Ishikawa (cell line): ENCODE data around the gene CCDC9B.

Source experiments
- CEBPB ChIP-seq: IDR thresholded peaks from 2 replicates; pipeline ENCODE4 v1.6.1; 2012
- CREB1 ChIP-seq: IDR thresholded peaks from 2 replicates; pipeline ENCODE4 v1.6.1; 2012; ENCODE audit warnings: low read depth
- EGR1 ChIP-seq: IDR thresholded peaks from 2 replicates; pipeline ENCODE4 v1.6.1; 2012
- EP300 ChIP-seq: IDR thresholded peaks from 2 replicates; pipeline ENCODE4 v1.6.1; 2012; ENCODE audit warnings: borderline replicate concordance
- FOXM1 ChIP-seq: IDR thresholded peaks from 2 replicates; pipeline ENCODE4 v1.6.1; 2012; ENCODE audit warnings: low read depth, borderline replicate concordance
- NFIC ChIP-seq: IDR thresholded peaks from 2 replicates; pipeline ENCODE4 v1.6.1; 2012
- RAD21 ChIP-seq: IDR thresholded peaks from 2 replicates; pipeline ENCODE4 v1.6.1; 2012; ENCODE audit warnings: low read depth
- TAF1 ChIP-seq: IDR thresholded peaks from 2 replicates; pipeline ENCODE4 v1.6.1; 2012; ENCODE audit warnings: low read depth, mild to moderate bottlenecking
- TCF12 ChIP-seq: IDR thresholded peaks from 2 replicates; pipeline ENCODE4 v1.6.1; 2012; ENCODE audit warnings: low read depth
- TEAD4 ChIP-seq: IDR thresholded peaks from 2 replicates; pipeline ENCODE4 v1.6.1; 2012
- YY1 ChIP-seq: IDR thresholded peaks from 2 replicates; pipeline ENCODE4 v1.6.1; 2012; ENCODE audit warnings: low read depth
- ZBTB7A ChIP-seq: IDR thresholded peaks from 2 replicates; pipeline ENCODE4 v1.6.1; 2012; ENCODE audit warnings: low read depth
- TF ChIP-seq, protein P1 (sequence below): IDR thresholded peaks from 2 replicates; pipeline ENCODE4 v1.6.1; 2012
- TF ChIP-seq, protein P2 (sequence below): IDR thresholded peaks from 2 replicates; pipeline ENCODE4 v1.6.1; 2012; ENCODE audit warnings: low read depth, mild to moderate bottlenecking
- TF ChIP-seq, protein P3 (sequence below): IDR thresholded peaks from 2 replicates; pipeline ENCODE4 v1.6.1; 2012

Gene CCDC9B

DNA sequence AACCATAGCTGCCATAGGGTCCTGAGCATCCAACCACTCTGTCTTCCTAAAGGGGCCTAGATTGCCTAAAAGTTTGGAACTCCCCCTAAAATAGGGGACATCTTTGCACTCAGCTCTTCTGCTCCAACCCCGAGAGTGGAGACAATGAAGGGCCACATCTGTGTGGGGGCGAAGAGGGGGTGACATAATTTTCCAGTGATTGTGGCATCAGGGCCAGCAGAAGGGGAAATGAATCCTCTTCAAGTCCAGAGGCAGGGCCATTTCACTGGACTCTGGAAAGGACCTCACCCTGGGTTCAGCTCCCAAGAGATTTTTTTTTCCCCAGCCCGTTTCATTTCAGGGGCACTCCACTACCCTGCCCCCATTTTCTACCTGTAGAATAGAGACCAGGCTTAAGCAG lies 53.2 kb downstream of the CCDC9B start:
- TF ChIP-seq CEBPB (no peak), YY1 (no peak), TEAD4 (no peak), NFIC (no peak), FOXM1 (no peak), ZBTB7A (no peak), TAF1 (no peak), CREB1 (no peak), TCF12 (no peak), EGR1 (no peak), EP300 (no peak), RAD21 (no peak)
- TF ChIP-seq, protein P1, sequence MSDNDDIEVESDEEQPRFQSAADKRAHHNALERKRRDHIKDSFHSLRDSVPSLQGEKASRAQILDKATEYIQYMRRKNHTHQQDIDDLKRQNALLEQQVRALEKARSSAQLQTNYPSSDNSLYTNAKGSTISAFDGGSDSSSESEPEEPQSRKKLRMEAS: no peak
- TF ChIP-seq, protein P2, sequence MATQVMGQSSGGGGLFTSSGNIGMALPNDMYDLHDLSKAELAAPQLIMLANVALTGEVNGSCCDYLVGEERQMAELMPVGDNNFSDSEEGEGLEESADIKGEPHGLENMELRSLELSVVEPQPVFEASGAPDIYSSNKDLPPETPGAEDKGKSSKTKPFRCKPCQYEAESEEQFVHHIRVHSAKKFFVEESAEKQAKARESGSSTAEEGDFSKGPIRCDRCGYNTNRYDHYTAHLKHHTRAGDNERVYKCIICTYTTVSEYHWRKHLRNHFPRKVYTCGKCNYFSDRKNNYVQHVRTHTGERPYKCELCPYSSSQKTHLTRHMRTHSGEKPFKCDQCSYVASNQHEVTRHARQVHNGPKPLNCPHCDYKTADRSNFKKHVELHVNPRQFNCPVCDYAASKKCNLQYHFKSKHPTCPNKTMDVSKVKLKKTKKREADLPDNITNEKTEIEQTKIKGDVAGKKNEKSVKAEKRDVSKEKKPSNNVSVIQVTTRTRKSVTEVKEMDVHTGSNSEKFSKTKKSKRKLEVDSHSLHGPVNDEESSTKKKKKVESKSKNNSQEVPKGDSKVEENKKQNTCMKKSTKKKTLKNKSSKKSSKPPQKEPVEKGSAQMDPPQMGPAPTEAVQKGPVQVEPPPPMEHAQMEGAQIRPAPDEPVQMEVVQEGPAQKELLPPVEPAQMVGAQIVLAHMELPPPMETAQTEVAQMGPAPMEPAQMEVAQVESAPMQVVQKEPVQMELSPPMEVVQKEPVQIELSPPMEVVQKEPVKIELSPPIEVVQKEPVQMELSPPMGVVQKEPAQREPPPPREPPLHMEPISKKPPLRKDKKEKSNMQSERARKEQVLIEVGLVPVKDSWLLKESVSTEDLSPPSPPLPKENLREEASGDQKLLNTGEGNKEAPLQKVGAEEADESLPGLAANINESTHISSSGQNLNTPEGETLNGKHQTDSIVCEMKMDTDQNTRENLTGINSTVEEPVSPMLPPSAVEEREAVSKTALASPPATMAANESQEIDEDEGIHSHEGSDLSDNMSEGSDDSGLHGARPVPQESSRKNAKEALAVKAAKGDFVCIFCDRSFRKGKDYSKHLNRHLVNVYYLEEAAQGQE: no peak
- TF ChIP-seq, protein P3, sequence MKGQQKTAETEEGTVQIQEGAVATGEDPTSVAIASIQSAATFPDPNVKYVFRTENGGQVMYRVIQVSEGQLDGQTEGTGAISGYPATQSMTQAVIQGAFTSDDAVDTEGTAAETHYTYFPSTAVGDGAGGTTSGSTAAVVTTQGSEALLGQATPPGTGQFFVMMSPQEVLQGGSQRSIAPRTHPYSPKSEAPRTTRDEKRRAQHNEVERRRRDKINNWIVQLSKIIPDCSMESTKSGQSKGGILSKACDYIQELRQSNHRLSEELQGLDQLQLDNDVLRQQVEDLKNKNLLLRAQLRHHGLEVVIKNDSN: no peak

DNA sequence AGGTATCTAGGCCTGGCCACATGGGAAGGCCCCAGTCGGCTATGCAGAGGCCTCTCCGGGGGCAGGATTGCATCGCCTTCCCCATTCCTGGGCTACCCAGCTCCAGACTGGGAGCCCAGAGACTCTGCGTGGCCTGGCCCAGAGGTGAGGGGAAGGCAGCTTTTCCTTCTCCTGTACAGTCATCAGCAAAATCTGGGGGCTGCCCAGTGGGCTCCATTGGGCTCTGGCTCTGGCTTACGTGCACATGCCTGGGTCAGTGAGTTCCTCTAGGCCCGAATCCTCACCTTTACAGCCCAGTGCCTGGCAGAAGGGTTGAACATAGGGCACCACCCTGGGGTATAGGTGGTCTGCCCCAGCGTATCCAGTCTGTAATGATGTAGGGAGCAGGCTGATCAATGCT lies 53.9 kb downstream of the CCDC9B start:
- TF ChIP-seq YY1 (no peak), CREB1 (no peak), FOXM1 (no peak), TAF1 (no peak), EGR1 (no peak), RAD21 (no peak), NFIC (no peak), TEAD4 (no peak), TCF12 (no peak), CEBPB (no peak)
- TF ChIP-seq, protein P2: no peak
- TF ChIP-seq, protein P3: no peak

DNA sequence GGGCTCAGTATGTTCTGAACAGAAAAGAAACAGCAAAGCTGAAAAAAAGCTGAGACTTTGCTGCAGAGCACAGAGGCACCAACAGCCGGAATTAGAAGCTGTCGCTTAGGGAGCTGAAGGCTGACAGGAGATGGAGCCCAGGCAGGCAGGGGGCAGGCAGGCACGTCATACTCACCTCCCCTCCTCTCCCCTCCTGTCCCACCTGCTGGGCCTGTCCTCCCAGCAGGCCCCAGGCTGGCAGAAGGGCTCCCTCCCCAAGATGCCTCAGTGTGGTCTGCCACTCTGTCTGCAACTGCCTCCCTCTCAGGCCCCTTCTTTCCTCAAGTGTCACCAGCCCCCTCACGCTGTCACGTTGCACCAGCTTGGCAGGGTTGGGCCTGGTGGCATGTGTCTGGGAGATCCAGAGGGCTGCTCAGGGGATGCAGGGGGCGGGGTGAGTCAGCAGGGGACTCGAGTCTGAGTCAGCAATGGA lies 54.6 kb downstream of the CCDC9B start:
- TF ChIP-seq EGR1 (no peak), CREB1 (no peak), EP300 (no peak), TAF1 (no peak), FOXM1 (no peak), TEAD4 (no peak), TCF12 (no peak), ZBTB7A (no peak), CEBPB (no peak), RAD21 (no peak), NFIC (no peak), YY1 (no peak)
- TF ChIP-seq, protein P2: no peak
- TF ChIP-seq, protein P3: no peak
- TF ChIP-seq, protein P1: no peak

DNA sequence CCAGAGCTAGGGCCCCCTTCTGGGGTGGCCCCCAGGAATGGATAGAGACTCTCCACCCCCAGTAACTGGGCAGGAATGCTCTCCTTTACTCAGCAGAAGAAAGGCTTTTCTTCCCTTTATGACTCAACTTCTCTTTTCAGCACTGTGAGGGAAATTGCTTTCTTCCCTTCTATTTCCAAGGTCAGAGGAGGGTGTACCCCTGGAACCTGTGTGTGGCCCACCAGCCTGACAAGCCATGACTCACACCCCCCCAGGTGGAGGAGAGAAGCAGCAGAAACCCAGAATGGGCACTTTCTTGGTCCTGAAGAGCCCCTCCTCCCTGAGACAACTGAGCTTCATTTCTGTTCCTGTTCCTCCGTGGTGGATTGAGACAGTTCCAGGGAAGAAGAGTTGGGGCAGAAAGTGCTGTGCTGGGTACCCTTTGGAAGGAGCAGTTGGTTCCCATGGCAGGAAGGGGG lies 55.2 kb downstream of the CCDC9B start:
- TF ChIP-seq ZBTB7A: no peak
- TF ChIP-seq TCF12: no peak
- no peak for TF ChIP-seq YY1
- no peak for TF ChIP-seq RAD21
- no peak for TF ChIP-seq CREB1
- no peak for TF ChIP-seq TAF1
